PC-9 (cell line): ENCODE measurements around the gene YIPF1. TPM values are rescaled to one million over a fixed set of nuclear protein-coding genes. Genes with fewer than 3 reads are reported as not detected.

Experiments used
- BruUV-seq: library from RNA; stranded (reverse); fragments of 400-500 nt; replicated peaks from 2 replicates; lab custom pipeline; 2021; lab: Mats Ljungman, UMichigan
- CTCF ChIA-PET: fragments of 300-600 bp; sonication (Branson Sonifier 250); formaldehyde crosslinking; loops from one replicate; lab custom pipeline; 2022; ENCODE audit warnings: antibody characterized with exemption; lab: Charles Lee
- POLR2A ChIA-PET: fragments of 300-600 bp; sonication (Branson Sonifier 250); formaldehyde crosslinking; loops from one replicate; lab custom pipeline; 2022; ENCODE audit warnings: antibody characterized with exemption; ENCODE audit not compliant: unreplicated experiment; lab: Charles Lee
- DNase-seq, 2 experiments: peaks; one replicate each; pipeline versions ENCODE4 v3.0.0 to v3.0.0-alpha.2; 2015 to 2022; ENCODE audit warnings: mixed read lengths in 1 of 2
- H2AFZ ChIP-seq: fragments of 200-600 bp; sonication (generic); 2 replicates; pipeline ENCODE4 v1.8.1; 2017; ENCODE audit warnings: antibody characterized with exemption
- H3F3A ChIP-seq: fragments of 200-600 bp; sonication (generic); 2 replicates; pipeline ENCODE4 v1.8.1; 2017; ENCODE audit warnings: antibody characterized with exemption, mild to moderate bottlenecking, low read depth; ENCODE audit not compliant: insufficient read depth
- H3K27ac ChIP-seq: fragments of 200-600 bp; sonication (generic); 2 replicates; pipeline ENCODE4 v1.6.1; 2016; ENCODE audit warnings: mixed run types
- H3K27me3 ChIP-seq: fragments of 200-600 bp; sonication (generic); 2 replicates; pipeline ENCODE4 v1.6.1; 2016; ENCODE audit warnings: low read depth, mixed run types; ENCODE audit not compliant: insufficient read depth
- H3K36me3 ChIP-seq: fragments of 200-600 bp; sonication (generic); 2 replicates; pipeline ENCODE4 v1.6.1; 2016; ENCODE audit warnings: low read depth, mixed run types
- H3K4me1 ChIP-seq: fragments of 200-600 bp; sonication (generic); replicated peaks from 2 replicates; pipeline ENCODE4 v1.6.1; 2016; ENCODE audit warnings: mixed run types; ENCODE audit not compliant: insufficient read depth
- H3K4me2 ChIP-seq: fragments of 200-600 bp; sonication (generic); 2 replicates; pipeline ENCODE4 v1.6.1; 2017; ENCODE audit warnings: mixed run types
- H3K4me3 ChIP-seq: fragments of 200-600 bp; sonication (generic); 2 replicates; pipeline ENCODE4 v1.6.1; 2016; ENCODE audit warnings: mixed run types
- H3K79me2 ChIP-seq: fragments of 200-600 bp; sonication (generic); 2 replicates; pipeline ENCODE4 v1.6.1; 2017; ENCODE audit warnings: low read depth, mixed run types
- H3K9me2 ChIP-seq: fragments of 200-600 bp; sonication (generic); 2 replicates; pipeline ENCODE4 v1.8.1; 2017; ENCODE audit warnings: mild to moderate bottlenecking; ENCODE audit not compliant: insufficient read depth
- H3K9me3 ChIP-seq: fragments of 200-600 bp; sonication (generic); 2 replicates; pipeline ENCODE4 v1.8.1; 2016; ENCODE audit warnings: low read depth; ENCODE audit not compliant: insufficient read depth
- H4K20me1 ChIP-seq: fragments of 200-600 bp; sonication (generic); 2 replicates; pipeline ENCODE4 v1.8.1; 2017; ENCODE audit not compliant: insufficient read depth
- CTCF ChIP-seq: fragments of 200-600 bp; sonication (generic); conservative IDR thresholded peaks from 2 replicates; pipeline ENCODE4 v1.6.1; 2017; ENCODE audit warnings: mixed run types, antibody characterized with exemption, mild to moderate bottlenecking, moderate library complexity
- EZH2 ChIP-seq: fragments of 200-600 bp; sonication (generic); IDR thresholded peaks from 2 replicates; pipeline ENCODE4 v1.8.0; 2017; ENCODE audit warnings: antibody characterized with exemption, low read depth
- intact Hi-C: fragments of 100-400 bp; cut with micrococcal nuclease; formaldehyde crosslinking; loops from one replicate; pipeline ENCODE4 v1.10.0; 2022; ENCODE audit not compliant: unreplicated experiment
- total RNA-seq: library from RNA; stranded (reverse); gene quantifications from 2 replicates; pipeline ENCODE4 v1.2.3, GENCODE V29; 2021

Gene YIPF1
- total RNA-seq, 1 experiment from 2014 or later: 23.3 TPM

- no peak overlapping the region for H3K27ac ChIP-seq
- no peaks in the 10 kb centered on the region for H3K9me2 ChIP-seq
- ChIA-PET POLR2A (no interaction called here), CTCF (no interaction called here)
- peaks cover 26% of the 10 kb centered on the region for H3K9me3 ChIP-seq
- 0 out of 2 replicates have a peak, but pooled peaks cover 5% of the 10 kb centered on the region for H3F3A ChIP-seq
- H3K27me3 ChIP-seq: no peaks in the 10 kb centered on the region
- no peak overlapping the region for H2AFZ ChIP-seq
- BruUV-seq: no TSS peak
- H3K4me3 ChIP-seq: no peak overlapping the region
- TF ChIP-seq EZH2 (no peak), CTCF (no peak)
- no peak overlapping the region for H3K4me2 ChIP-seq
- intact Hi-C loops: no loop called here
- no peaks in the 10 kb centered on the region for H3K79me2 ChIP-seq
- H4K20me1 ChIP-seq: no peaks in the 10 kb centered on the region
- H3K36me3 ChIP-seq: peaks cover 47% of the 10 kb centered on the region
- no peaks in the 10 kb centered on the region for H3K4me1 ChIP-seq
- no peak for DNase-seq
Measured at GRCh38 chr1:53930932-53931331, 41.3 kb upstream of the YIPF1 start.

- no TSS peak for BruUV-seq
- ChIA-PET POLR2A (interaction anchor here (0.6 kb wide), 1 partner anchor 9 kb away, joined by 18 read pairs; no protein-coding TSS in a partner anchor), CTCF (no interaction called here)
- intact Hi-C loops: no loop called here
- Histone ChIP-seq H3K79me2 (no peaks in the 10 kb centered on the region), H2AFZ (no peak overlapping the region), H3K9me2 (no peaks in the 10 kb centered on the region), H4K20me1 (no peaks in the 10 kb centered on the region), H3K4me3 (no peak overlapping the region), H3K36me3 (peaks cover 35% of the 10 kb centered on the region), H3F3A (0 out of 2 replicates have a peak, but pooled peaks cover 5% of the 10 kb centered on the region), H3K4me1 (no peaks in the 10 kb centered on the region), H3K27ac (no peak overlapping the region), H3K9me3 (peaks cover 15% of the 10 kb centered on the region), H3K27me3 (no peaks in the 10 kb centered on the region), H3K4me2 (no peak overlapping the region)
- DNase-seq: no peak
- TF ChIP-seq EZH2 (no peak), CTCF (no peak)
Measured at GRCh38 chr1:53929246-53929960, 39.8 kb upstream of the YIPF1 start.

DNA sequence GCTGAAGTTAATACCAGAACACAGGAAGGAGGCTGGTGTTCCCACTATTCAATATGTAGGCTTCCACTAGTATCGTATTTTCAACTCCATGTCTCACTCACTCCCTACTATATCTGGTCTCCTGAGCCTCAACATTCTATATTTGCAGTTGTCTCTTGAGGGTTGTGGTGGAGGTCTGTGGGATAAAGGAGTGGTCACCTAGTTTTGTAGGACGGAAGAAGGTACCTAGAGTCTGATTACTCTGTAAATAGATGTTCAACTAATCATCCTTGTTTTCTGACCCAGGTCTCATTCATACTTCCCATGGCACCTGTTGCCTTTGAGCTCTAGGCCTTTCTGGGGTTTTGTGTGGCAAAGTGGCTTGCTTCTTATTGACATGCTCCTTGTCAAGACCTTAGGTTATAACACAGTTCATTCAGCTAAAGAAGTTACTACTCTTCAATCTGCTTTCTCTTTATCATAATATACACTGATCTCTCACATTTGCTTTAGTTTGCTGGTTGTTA lies 37.8 kb upstream of the YIPF1 start:
- Histone ChIP-seq H3K79me2 (no peaks in the 10 kb centered on the region), H3K36me3 (peaks cover 34% of the 10 kb centered on the region), H2AFZ (no peak overlapping the region), H3K4me3 (no peak overlapping the region), H3K27ac (no peak overlapping the region), H4K20me1 (no peaks in the 10 kb centered on the region), H3K4me2 (no peak overlapping the region), H3K9me3 (no peaks in the 10 kb centered on the region; the same call in 1 of the 2 replicates), H3F3A (0 out of 2 replicates have a peak, but pooled peaks cover 12% of the 10 kb centered on the region), H3K4me1 (no peaks in the 10 kb centered on the region), H3K9me2 (no peaks in the 10 kb centered on the region), H3K27me3 (no peaks in the 10 kb centered on the region)
- ChIA-PET POLR2A (no interaction called here), CTCF (no interaction called here)
- TF ChIP-seq CTCF (no peak), EZH2 (no peak)
- intact Hi-C loops: no loop called here
- no TSS peak for BruUV-seq
- DNase-seq: no peak
